SK-N-SH (cell line): ENCODE data around the gene TSSK6.

Experiments used
- CTCF ChIP-seq: fragments of 200-600 bp; sonication (generic); IDR thresholded peaks from 2 replicates; pipeline ENCODE4 v1.6.1; 2017; ENCODE audit warnings: antibody characterized with exemption, mild to moderate bottlenecking, moderate library complexity
- MXI1 ChIP-seq: IDR thresholded peaks from 2 replicates; pipeline ENCODE4 v1.6.1; 2012; ENCODE audit warnings: mild to moderate bottlenecking, low read depth, low read length, improper control_type of control experiment
- NFIC ChIP-seq: IDR thresholded peaks from 2 replicates; pipeline ENCODE4 v1.4.0; 2012; ENCODE audit warnings: borderline replicate concordance
- SMC3 ChIP-seq: IDR thresholded peaks from 2 replicates; pipeline ENCODE4 v1.6.1; 2012; ENCODE audit warnings: low read depth, low read length, improper control_type of control experiment

- TF ChIP-seq CTCF (no peak), SMC3 (no peak), NFIC (no peak), MXI1 (peak; percentile 38; the same call in 1 of the 2 replicates)
These were observed 31.4 kb upstream of the TSSK6 start for GRCh38 chr19:19546751-19547162.
